T-helper 2 cell treated with Interferon-gamma antibody and Interleukin-4, amounts not matched to agents 5 μg/mL and 100 μg/mL, for 36 hours (primary cell): ENCODE measurements around the gene RAB36.

ENCODE experiments used
- DNase-seq: peaks from one replicate; pipeline ENCODE4 v3.0.0; 2021; ENCODE audit warnings: low spot score
- H3K27ac Mint-ChIP-seq: one replicate; pipeline ENCODE4 v1.8.0; 2021; ENCODE audit warnings: mild to moderate bottlenecking, mixed read lengths
- H3K27me3 Mint-ChIP-seq: one replicate; pipeline ENCODE4 v1.8.0; 2021; ENCODE audit warnings: low read depth, mixed read lengths
- H3K36me3 Mint-ChIP-seq: one replicate; pipeline ENCODE4 v1.8.0; 2021; ENCODE audit warnings: low read depth, mixed read lengths
- H3K4me1 Mint-ChIP-seq: one replicate; pipeline ENCODE4 v1.8.0; 2021; ENCODE audit warnings: low read depth, mixed read lengths
- H3K4me3 Mint-ChIP-seq: one replicate; pipeline ENCODE4 v1.8.0; 2022; ENCODE audit warnings: mild to moderate bottlenecking, moderate library complexity, mixed read lengths
- H3K9me3 Mint-ChIP-seq: one replicate; pipeline ENCODE4 v1.8.0; 2021; ENCODE audit warnings: mixed read lengths

RAB36 gene

GRCh38 chr22:23206915-23207314, 61.6 kb downstream of the RAB36 start:
- peaks cover 8% of the 10 kb centered on the region for H3K4me1 Mint-ChIP-seq
- peaks cover 20% of the 10 kb centered on the region for H3K36me3 Mint-ChIP-seq
- H3K4me3 Mint-ChIP-seq, result no peak overlapping the region
- no peak overlapping the region for H3K27ac Mint-ChIP-seq
- no peaks in the 10 kb centered on the region for H3K27me3 Mint-ChIP-seq
- no peak for DNase-seq
- H3K9me3 Mint-ChIP-seq, result no peaks in the 10 kb centered on the region

DNA sequence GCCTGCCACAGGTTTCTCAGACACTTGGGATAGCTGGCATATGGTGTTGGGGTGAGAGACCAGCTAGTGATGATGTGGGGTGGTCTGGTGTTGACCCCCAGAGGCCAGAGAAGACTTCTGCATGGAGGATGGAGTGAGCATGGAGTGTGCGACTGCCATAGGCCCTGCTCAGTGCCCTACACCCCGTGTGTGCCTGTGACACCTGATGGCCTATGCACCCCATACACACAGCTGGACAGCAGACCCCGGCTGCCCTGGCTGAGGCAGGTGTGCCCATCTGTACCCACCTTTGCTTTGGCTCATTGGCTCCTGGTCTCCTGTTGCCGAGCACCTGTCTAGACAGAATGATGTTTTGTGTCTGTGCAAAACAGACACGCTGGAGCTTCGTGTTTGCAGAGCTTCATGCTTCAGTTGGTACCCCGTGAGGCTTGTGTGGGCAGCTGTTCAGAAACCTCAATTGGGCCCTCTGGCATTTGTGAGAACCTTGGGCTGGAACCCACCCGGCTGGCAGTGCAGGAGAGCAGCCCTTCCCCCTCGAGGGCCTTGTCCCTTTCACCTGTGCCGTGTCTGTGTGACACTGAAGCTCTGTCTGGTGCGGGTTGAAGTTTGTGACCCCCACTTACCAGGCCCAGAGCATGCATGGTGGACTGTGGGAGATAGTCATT, 62.6 kb downstream of the RAB36 start:
- Mint-ChIP-seq H3K27ac (no peak overlapping the region), H3K27me3 (no peaks in the 10 kb centered on the region), H3K4me3 (no peak overlapping the region), H3K4me1 (peaks cover 4% of the 10 kb centered on the region), H3K9me3 (no peaks in the 10 kb centered on the region), H3K36me3 (peaks cover 21% of the 10 kb centered on the region)
- no peak for DNase-seq

- Mint-ChIP-seq H3K4me3 (no peak overlapping the region), H3K36me3 (peaks cover 16% of the 10 kb centered on the region), H3K27ac (no peak overlapping the region), H3K27me3 (no peaks in the 10 kb centered on the region), H3K4me1 (peaks cover 17% of the 10 kb centered on the region), H3K9me3 (no peaks in the 10 kb centered on the region)
- no peak for DNase-seq
Measured at GRCh38 chr22:23210428-23211170, 65.3 kb downstream of the RAB36 start.

DNA sequence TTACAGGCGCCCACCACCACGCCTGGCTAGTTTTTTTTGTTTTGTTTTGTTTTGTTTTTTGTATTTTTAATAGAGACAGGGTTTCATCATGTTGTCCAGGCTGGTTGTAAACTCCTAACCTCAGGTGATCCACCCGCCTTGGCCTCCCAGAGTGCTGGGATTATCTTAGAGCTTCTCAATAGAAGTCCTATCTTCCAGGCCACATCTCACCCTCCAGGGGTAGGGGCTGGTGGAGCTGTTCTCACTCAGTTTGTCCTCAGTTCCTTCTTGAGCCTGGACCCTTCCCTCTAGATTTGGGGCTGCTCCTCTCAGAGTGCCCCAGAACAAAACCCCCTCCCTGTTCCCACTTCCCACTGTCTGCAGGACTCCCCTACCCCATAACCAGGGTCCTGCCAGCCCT, 66.3 kb downstream of the RAB36 start:
- no peaks in the 10 kb centered on the region for H3K27me3 Mint-ChIP-seq
- no peak overlapping the region for H3K4me3 Mint-ChIP-seq
- no peak overlapping the region for H3K27ac Mint-ChIP-seq
- no peaks in the 10 kb centered on the region for H3K9me3 Mint-ChIP-seq
- peaks cover 27% of the 10 kb centered on the region for H3K4me1 Mint-ChIP-seq
- H3K36me3 Mint-ChIP-seq, result peaks cover 13% of the 10 kb centered on the region
- DNase-seq, result no peak

- Mint-ChIP-seq H3K4me1 (peaks cover 34% of the 10 kb centered on the region), H3K27ac (no peak overlapping the region)
Measured at GRCh38 chr22:23212061-23213021, 67.1 kb downstream of the RAB36 start.

GRCh38 chr22:23213022-23213555, 67.8 kb downstream of the RAB36 start:
- Mint-ChIP-seq H3K9me3 (no peaks in the 10 kb centered on the region), H3K27me3 (no peaks in the 10 kb centered on the region), H3K36me3 (peaks cover 6% of the 10 kb centered on the region), H3K27ac (no peak overlapping the region), H3K4me3 (no peak overlapping the region), H3K4me1 (peaks cover 39% of the 10 kb centered on the region)
- no peak for DNase-seq

More at GRCh38 chr22:23212061-23213021, 67.1 kb downstream of the RAB36 start:
- Mint-ChIP-seq H3K9me3 (no peaks in the 10 kb centered on the region), H3K27me3 (no peaks in the 10 kb centered on the region), H3K4me3 (no peak overlapping the region), H3K36me3 (peaks cover 9% of the 10 kb centered on the region)
- no peak for DNase-seq

GRCh38 chr22:23213581-23214334, 68.5 kb downstream of the RAB36 start:
- no peaks in the 10 kb centered on the region for H3K9me3 Mint-ChIP-seq
- no peak for DNase-seq
- H3K27ac Mint-ChIP-seq, result no peak overlapping the region
- no peak overlapping the region for H3K4me3 Mint-ChIP-seq
- H3K36me3 Mint-ChIP-seq, result peaks cover 6% of the 10 kb centered on the region
- no peaks in the 10 kb centered on the region for H3K27me3 Mint-ChIP-seq
- H3K4me1 Mint-ChIP-seq, result peaks cover 45% of the 10 kb centered on the region
